AG09319 (cell line): ENCODE results near the gene CDH15.

Source experiments
- DNase-seq: peaks from one replicate; pipeline ENCODE4 v3.0.0-alpha.2; 2010; ENCODE audit warnings: low read depth; ENCODE audit errors: extremely low read depth
- TF ChIP-seq, protein P1 (sequence below): IDR thresholded peaks from 2 replicates; pipeline ENCODE4 v1.5.1; 2011; ENCODE audit warnings: low read depth, mild to moderate bottlenecking, inconsistent platforms, low read length, moderate library complexity

The CDH15 gene

DNA sequence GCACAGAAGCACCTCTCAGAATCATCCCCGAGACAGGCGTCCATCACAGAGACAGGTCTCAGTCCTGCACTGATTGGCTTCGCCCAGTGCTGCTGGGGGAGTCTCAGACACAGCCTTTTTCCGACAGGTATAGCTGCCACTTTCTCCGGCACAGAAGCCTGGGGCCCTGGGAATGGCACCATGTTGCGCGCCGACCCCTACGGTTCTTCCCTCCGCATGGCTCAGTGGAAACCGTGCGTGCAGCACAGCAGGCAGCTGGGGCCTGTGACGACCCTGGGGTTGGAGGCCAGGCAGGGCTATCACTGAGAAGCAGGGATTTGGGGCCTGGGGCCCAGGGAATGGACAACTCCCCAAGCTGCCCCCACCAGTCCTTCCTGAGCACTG, 29.7 kb upstream of the CDH15 start:
- no peak for DNase-seq
- TF ChIP-seq, protein P1, sequence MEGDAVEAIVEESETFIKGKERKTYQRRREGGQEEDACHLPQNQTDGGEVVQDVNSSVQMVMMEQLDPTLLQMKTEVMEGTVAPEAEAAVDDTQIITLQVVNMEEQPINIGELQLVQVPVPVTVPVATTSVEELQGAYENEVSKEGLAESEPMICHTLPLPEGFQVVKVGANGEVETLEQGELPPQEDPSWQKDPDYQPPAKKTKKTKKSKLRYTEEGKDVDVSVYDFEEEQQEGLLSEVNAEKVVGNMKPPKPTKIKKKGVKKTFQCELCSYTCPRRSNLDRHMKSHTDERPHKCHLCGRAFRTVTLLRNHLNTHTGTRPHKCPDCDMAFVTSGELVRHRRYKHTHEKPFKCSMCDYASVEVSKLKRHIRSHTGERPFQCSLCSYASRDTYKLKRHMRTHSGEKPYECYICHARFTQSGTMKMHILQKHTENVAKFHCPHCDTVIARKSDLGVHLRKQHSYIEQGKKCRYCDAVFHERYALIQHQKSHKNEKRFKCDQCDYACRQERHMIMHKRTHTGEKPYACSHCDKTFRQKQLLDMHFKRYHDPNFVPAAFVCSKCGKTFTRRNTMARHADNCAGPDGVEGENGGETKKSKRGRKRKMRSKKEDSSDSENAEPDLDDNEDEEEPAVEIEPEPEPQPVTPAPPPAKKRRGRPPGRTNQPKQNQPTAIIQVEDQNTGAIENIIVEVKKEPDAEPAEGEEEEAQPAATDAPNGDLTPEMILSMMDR = no peak

- TF ChIP-seq, protein P1 = no peak
- DNase-seq = no peak
Observed at GRCh38 chr16:89142474-89143195, 28.9 kb upstream of the CDH15 start.

GRCh38 chr16:89143201-89143741, 28.3 kb upstream of the CDH15 start:
- DNase-seq = no peak
- TF ChIP-seq, protein P1 = no peak

- no peak for DNase-seq
- TF ChIP-seq, protein P1 = no peak
Observed at GRCh38 chr16:89143911-89144675, 27.5 kb upstream of the CDH15 start.

- TF ChIP-seq, protein P1 = no peak
Observed at GRCh38 chr16:89144681-89145080, 26.9 kb upstream of the CDH15 start.

DNA sequence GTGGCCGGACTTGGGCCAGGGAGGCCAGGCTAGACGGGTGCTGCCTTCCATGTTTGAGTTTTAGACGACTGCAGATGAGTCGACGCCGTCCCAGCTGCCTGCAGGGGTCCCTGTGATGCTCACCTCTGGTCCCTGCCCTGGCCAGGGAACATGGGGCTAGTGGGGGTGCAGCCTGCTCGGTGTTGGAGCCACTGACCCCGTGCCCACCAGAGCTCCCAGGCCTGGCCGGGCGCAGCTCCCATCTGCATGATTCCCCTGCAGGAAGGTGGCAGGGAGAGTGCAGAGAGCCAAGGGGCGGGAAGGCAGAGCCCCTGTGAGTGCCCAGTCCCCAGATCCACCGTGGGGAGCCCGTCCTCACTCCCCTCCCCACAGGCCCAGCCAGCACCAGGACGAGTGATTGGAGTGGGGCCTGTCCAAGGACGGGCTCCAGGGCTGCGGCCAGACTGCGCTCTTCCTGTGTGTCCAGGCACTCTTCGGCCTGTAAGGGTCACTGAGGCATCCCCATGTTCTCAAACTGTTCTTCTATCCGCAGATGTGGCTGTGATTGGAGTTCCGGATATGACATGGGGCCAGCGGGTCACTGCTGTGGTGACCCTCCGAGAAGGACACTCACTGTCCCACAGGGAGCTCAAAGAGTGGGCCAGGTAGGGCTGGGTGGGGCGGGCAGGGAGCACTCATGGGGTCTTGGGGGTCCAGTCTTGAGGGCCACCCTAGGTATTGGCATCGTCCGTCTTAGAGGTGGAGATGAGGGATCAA, 26.0 kb upstream of the CDH15 start:
- TF ChIP-seq, protein P1 = no peak
- DNase-seq = no peak

More at GRCh38 chr16:89144681-89145080, 26.9 kb upstream of the CDH15 start:
- DNase-seq = no peak
